CD14-positive monocyte (primary cell): ENCODE results near the gene ZNF593. TPM values are rescaled to one million over a fixed set of nuclear protein-coding genes. Genes with fewer than 3 reads are reported as not detected.

Experiments
- DNase-seq, 3 donors: peaks; one replicate each; pipeline ENCODE4 v3.0.0-alpha.2; 2011 to 2022
- H2AFZ ChIP-seq: 2 replicates; pipeline ENCODE4 v1.6.0; 2012; ENCODE audit warnings: mild to moderate bottlenecking, low read depth, low read length, inconsistent platforms; ENCODE audit not compliant: insufficient read depth, poor library complexity, severe bottlenecking
- H3K27ac ChIP-seq, 2 donors: 1 replicate in 1 of 2; 2 replicates in 1 of 2; pipeline ENCODE4 v1.5.1; 2012 to 2013; ENCODE audit warnings: low read length in 2 of 2, control low read depth in 1 of 2, inconsistent platforms in 1 of 2, low read depth in 1 of 2, mild to moderate bottlenecking in 1 of 2
- H3K27me3 ChIP-seq, 2 donors: one replicate each; pipeline versions ENCODE4 v1.6.0 to v1.6.1; 2011 to 2013; ENCODE audit warnings: low read length in 2 of 2; ENCODE audit not compliant: control insufficient read depth in 2 of 2, insufficient read depth in 2 of 2
- H3K36me3 ChIP-seq, 2 donors: replicated peaks in 1 of 2; 1 replicate in 1 of 2; 2 replicates in 1 of 2; pipeline versions ENCODE4 v1.5.1 to v1.6.1; 2012 to 2013; ENCODE audit warnings: low read length in 2 of 2, control low read depth in 1 of 2, inconsistent platforms in 1 of 2, mild to moderate bottlenecking in 1 of 2; ENCODE audit not compliant: insufficient read depth in 2 of 2, control insufficient read depth in 1 of 2
- H3K4me1 ChIP-seq, 2 donors: 1 replicate in 1 of 2; 2 replicates in 1 of 2; pipeline versions ENCODE4 v1.5.1 to v1.6.1; 2012 to 2013; ENCODE audit warnings: low read length in 2 of 2, control low read depth in 1 of 2, inconsistent platforms in 1 of 2, mild to moderate bottlenecking in 1 of 2, moderate library complexity in 1 of 2; ENCODE audit not compliant: insufficient read depth in 2 of 2, control insufficient read depth in 1 of 2
- H3K4me2 ChIP-seq: replicated peaks from 2 replicates; pipeline ENCODE3; 2012; ENCODE audit warnings: low read length, moderate library complexity, mild to moderate bottlenecking; ENCODE audit not compliant: poor library complexity, severe bottlenecking; ENCODE audit errors: extremely low read depth
- H3K4me3 ChIP-seq, 3 experiments: fragments of 200-600 bp in 1 of 3; sonication (generic) in 1 of 3; replicated peaks in 1 of 3; 1 replicate in 2 of 3; 2 replicates in 1 of 3; pipeline ENCODE4 v1.5.1; 2011 to 2013; ENCODE audit warnings: low read length in 3 of 3, mild to moderate bottlenecking in 3 of 3, control low read depth in 2 of 3, low read depth in 2 of 3, inconsistent platforms in 1 of 3, moderate library complexity in 1 of 3
- H3K79me2 ChIP-seq: 2 replicates; pipeline ENCODE4 v1.6.0; 2012; ENCODE audit warnings: mild to moderate bottlenecking, control low read depth, inconsistent platforms, low read length, moderate library complexity; ENCODE audit not compliant: insufficient read depth
- H3K9ac ChIP-seq: 2 replicates; pipeline ENCODE4 v1.6.0; 2017; ENCODE audit warnings: low read length, mild to moderate bottlenecking; ENCODE audit not compliant: insufficient read depth, poor library complexity, severe bottlenecking
- H3K9me3 ChIP-seq, 2 donors: replicated peaks in 1 of 2; 1 replicate in 1 of 2; 2 replicates in 1 of 2; pipeline versions ENCODE4 v1.5.1 to v1.6.1; 2012 to 2013; ENCODE audit warnings: low read length in 2 of 2, control low read depth in 1 of 2; ENCODE audit not compliant: control insufficient read depth in 1 of 2, insufficient read depth in 1 of 2
- H4K20me1 ChIP-seq: 2 replicates; pipeline ENCODE4 v1.6.0; 2012; ENCODE audit warnings: mild to moderate bottlenecking, low read length, control low read depth, moderate library complexity; ENCODE audit not compliant: insufficient read depth
- H3K27ac Mint-ChIP-seq, 7 donors: one replicate each; pipeline ENCODE4 v1.8.0; 2020; ENCODE audit warnings: mild to moderate bottlenecking in 7 of 7, mixed read lengths in 7 of 7, moderate library complexity in 6 of 7, inconsistent platforms in 2 of 7
- H3K27me3 Mint-ChIP-seq, 3 donors: one replicate each; pipeline ENCODE4 v1.8.0; 2021 to 2022; ENCODE audit warnings: low read depth in 3 of 3, mild to moderate bottlenecking in 3 of 3, mixed read lengths in 3 of 3, moderate library complexity in 3 of 3, inconsistent platforms in 1 of 3
- H3K36me3 Mint-ChIP-seq, 2 donors: one replicate each; pipeline ENCODE4 v1.8.0; 2020; ENCODE audit warnings: mixed read lengths in 2 of 2, inconsistent platforms in 1 of 2, mild to moderate bottlenecking in 1 of 2
- H3K4me1 Mint-ChIP-seq: one replicate; pipeline ENCODE4 v1.8.0; 2020; ENCODE audit warnings: mild to moderate bottlenecking, mixed read lengths
- H3K4me3 Mint-ChIP-seq, 2 donors: one replicate each; pipeline ENCODE4 v1.8.0; 2020; ENCODE audit warnings: mild to moderate bottlenecking in 2 of 2, mixed read lengths in 2 of 2, moderate library complexity in 1 of 2
- H3K9me3 Mint-ChIP-seq, 7 donors: one replicate each; pipeline ENCODE4 v1.8.0; 2020 to 2022; ENCODE audit warnings: mixed read lengths in 7 of 7, mild to moderate bottlenecking in 6 of 7, moderate library complexity in 6 of 7, inconsistent platforms in 2 of 7
- CTCF ChIP-seq: fragments of 200-600 bp; IDR thresholded peaks from one replicate; pipeline ENCODE4 v1.8.0; 2022; ENCODE audit warnings: antibody characterized with exemption, mild to moderate bottlenecking
- whole genome bisulfite sequencing: methylation state at CpG from one replicate; pipeline ENCODE4 v1.1.5; 2013; ENCODE audit warnings: missing lambda C conversion rate; ENCODE audit not compliant: insufficient coverage; 5-methylcytosine and 5-hydroxymethylcytosine counted together
- intact Hi-C, 2 donors: fragments of 100-400 bp; cut with micrococcal nuclease; formaldehyde crosslinking; loops; one replicate each; pipeline versions ENCODE4 v1.15.0 to v1.15.1; 2023
- polyA plus RNA-seq, 3 donors: library from polyadenylated mRNA; depleted of rRNA in 1 of 3; unstranded in 2 of 3; stranded (reverse) in 1 of 3; fragments of 300-500 nt in 2 of 3; fragments of >200 nt in 1 of 3; fragmentation: Illumina TruSeq in 2 of 3; gene quantifications; 1 replicate in 2 of 3; 2 replicates in 1 of 3; pipeline ENCODE4 v1.2.3, GENCODE V29; 2012 to 2021

The ZNF593 gene
- polyA plus RNA-seq, 3 donors, result 23.6 to 36.5 (median 27.8) TPM

- no peak overlapping the region for H3K27ac Mint-ChIP-seq
- H3K4me1 ChIP-seq, result no peaks in the 10 kb centered on the region
- WGBS, result 94% methylated on average over 12 of the region's 21 CpGs
Measured at GRCh38 chr1:26184883-26185282, 15.2 kb downstream of the ZNF593 start.

DNA sequence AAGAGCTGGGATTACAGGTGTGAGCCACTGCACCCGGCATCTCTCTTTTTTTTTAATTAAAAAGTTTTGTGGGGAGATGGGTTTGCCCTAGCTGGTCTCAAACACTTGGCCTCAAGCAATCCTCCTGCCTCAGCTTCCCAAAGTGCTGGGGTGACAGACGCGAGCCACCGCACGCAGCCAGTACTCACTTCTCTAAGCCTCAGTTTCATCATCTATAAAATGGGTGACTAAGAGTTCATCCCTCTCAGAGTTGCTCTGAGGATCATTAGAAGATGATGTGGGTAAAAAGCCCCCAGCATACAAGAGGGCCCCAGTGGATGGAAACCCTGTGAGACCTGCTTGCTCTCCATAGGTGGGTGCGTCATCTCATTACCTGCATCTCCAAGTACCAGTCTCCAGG is 18.2 kb downstream of the ZNF593 start:
- no CpG with 5 or more reads among the region's 6 CpGs for WGBS
- no peak overlapping the region for H2AFZ ChIP-seq
- no peaks in the 10 kb centered on the region for H3K36me3 ChIP-seq
- H3K27ac ChIP-seq, result no peak overlapping the region
- intact Hi-C loops, result no loop called here
- no peak overlapping the region for H3K4me3 ChIP-seq
- H4K20me1 ChIP-seq, result no peaks in the 10 kb centered on the region
- Mint-ChIP-seq H3K27me3 (peaks cover 0 to under 1% (median 0%) of the 10 kb centered on the region in 3 donors), H3K27ac (no peak overlapping the region), H3K4me1 (no peaks in the 10 kb centered on the region), H3K9me3 (no peaks in the 10 kb centered on the region), H3K36me3 (no peaks in the 10 kb centered on the region), H3K4me3 (no peak overlapping the region)
- no peak for TF ChIP-seq CTCF
- no peak for DNase-seq
- H3K9ac ChIP-seq, result no peak overlapping the region
- no peaks in the 10 kb centered on the region for H3K9me3 ChIP-seq
- no peaks in the 10 kb centered on the region for H3K79me2 ChIP-seq
- no peak overlapping the region for H3K4me2 ChIP-seq
- no peaks in the 10 kb centered on the region for H3K27me3 ChIP-seq
- no peaks in the 10 kb centered on the region for H3K4me1 ChIP-seq

More at GRCh38 chr1:26184883-26185282, 15.2 kb downstream of the ZNF593 start:
- no peak overlapping the region for H3K4me3 Mint-ChIP-seq
- Histone ChIP-seq H3K79me2 (no peaks in the 10 kb centered on the region), H3K4me3 (no peak overlapping the region), H3K9me3 (no peaks in the 10 kb centered on the region), H3K27ac (no peak overlapping the region), H3K9ac (no peak overlapping the region), H2AFZ (no peak overlapping the region), H3K36me3 (no peaks in the 10 kb centered on the region), H3K4me2 (no peak overlapping the region), H3K27me3 (no peaks in the 10 kb centered on the region), H4K20me1 (no peaks in the 10 kb centered on the region)
- H3K9me3 Mint-ChIP-seq, result no peaks in the 10 kb centered on the region
- TF ChIP-seq CTCF, result no peak
- no peaks in the 10 kb centered on the region for H3K4me1 Mint-ChIP-seq
- no peak for DNase-seq
- H3K27me3 Mint-ChIP-seq, result no peaks in the 10 kb centered on the region
- no peaks in the 10 kb centered on the region for H3K36me3 Mint-ChIP-seq
- intact Hi-C loops, result no loop called here
